Hematopoietic multipotent progenitor cell treated with erythropoietin and hydrocortisone succinate and interleukin-3 and kit ligand, for 15 days (in vitro differentiated cells): ENCODE data around the gene CPPED1.

Experiments used
- DNase-seq: peaks from one replicate; pipeline ENCODE4 v3.0.0-alpha.2; 2015; ENCODE audit warnings: low spot score

The CPPED1 gene

DNA sequence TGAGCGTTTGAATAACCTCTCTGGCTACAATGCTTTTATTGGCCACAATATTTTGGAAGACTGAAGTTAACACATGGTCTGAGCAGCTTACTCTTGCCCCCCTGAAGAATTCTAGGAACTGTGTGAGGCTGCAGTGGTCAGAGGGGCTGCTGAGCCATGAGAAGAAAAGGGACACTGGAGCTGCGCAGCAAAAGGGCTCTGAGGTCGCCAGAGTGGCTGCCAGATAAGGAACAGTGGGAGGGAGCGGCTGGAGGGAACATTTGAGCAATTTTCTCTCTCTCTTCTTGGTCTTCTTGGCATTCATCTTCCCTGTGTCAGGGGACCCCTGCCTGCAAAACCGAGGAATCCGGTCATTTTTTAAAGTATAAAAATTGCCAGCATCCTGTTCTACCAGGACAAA is 66.1 kb downstream of the CPPED1 start:
- no peak for DNase-seq

DNA sequence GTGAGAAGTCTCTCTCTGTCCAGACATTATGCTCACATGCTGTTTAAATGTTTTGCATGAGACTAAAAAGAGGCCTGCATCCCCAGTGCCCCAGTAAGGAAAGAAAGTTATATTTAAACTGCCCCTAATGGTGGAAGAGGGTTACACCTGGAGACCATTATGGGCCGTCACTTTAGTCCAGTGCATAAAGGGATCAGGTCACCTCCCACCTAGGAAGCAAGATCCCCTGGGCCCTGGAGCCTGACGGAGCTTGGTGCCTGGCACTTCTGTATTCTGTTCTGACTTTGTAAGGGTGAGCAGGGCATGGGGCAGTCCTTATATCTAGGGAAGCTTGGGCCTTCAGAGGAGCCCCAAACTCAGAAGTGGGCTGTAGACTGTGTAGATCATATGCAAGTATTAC is 67.9 kb downstream of the CPPED1 start:
- DNase-seq, result no peak

DNA sequence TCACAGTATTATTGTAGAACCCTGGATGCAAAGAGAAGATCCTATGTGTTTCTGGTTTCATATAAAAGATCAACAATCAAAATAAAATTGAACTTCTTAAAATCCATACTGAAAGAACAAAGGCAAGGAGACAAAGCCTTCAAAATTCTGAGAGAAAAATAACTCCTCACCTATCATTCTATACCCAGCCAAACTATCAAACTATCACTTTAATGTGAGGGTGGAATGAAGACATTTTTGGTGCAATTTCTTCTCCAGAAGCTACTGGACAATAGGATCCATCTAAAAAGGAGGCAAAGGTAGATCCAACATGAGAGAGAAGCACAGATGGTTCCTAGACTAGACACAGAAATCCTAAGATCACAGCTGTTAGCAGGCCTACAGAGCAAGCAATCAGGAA is 71.1 kb downstream of the CPPED1 start:
- DNase-seq, result no peak

DNA sequence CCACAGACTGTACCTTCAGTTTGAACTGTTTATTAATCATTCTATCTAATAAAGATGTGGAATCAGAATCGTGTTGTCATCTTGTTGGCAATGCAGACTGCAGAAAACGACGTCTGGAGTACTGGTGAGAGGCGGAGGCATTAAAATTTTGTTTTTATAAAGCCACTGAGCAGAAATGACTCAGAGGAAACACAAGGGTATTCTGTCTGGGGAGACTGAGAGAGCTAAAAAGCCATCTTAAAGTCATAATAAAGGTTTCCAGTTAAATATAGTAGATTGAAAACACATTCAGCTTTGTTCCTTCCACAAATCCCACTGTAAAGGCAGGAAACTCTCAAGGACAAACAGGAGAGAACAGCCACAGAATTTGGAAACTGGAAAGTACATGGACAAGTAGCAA is 74.2 kb downstream of the CPPED1 start:
- DNase-seq, result no peak

DNA sequence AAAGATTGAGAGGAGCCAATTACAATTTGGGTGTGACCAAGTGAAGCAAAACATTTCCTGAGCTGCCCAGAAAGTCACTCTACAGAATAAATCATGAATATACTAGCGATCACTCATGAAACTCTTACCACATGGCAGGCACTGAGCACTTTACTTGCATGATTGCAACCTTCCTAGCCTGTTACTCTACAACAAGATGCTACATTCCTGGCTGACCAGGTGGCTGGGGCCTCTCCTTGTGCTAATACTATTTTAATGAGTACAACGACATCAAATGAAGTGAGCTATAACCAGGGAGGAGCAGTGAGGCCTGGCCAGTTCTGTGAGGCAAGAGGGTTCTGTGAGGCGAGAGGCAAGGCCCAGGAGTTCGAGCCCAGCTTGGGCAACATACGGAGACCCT is 75.2 kb downstream of the CPPED1 start:
- no peak for DNase-seq

- no peak for DNase-seq
These were observed 79.5 kb downstream of the CPPED1 start for GRCh38 chr16:12724226-12724625.

GRCh38 chr16:12723681-12724080 is 80.0 kb downstream of the CPPED1 start:
- DNase-seq, result no peak

DNA sequence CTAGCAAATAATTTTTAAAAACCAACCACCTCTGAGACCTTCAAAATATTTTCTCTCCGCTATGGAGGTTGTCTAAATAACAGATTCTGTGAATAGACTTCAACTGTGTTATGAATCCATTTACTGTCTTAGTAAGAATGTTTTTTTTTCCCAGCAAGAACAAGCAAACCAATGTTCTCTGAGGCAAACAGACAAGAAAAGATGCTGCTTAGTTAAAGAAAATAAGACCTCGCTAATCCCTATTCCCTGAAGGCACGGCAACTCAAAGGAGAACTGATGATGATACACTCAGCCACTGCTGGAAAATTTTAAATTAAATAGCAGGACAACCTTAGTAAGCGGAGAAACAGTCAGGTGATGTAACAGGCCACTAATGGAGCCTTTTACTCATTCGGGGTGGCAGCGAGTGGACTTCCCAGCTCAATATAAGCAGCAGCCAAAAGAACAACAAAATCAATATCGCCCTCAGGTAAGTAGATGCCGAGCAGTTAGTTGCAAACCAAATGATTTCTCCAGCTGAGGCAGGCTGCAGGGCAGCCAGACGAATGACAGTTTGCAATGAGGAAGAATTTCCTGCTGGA is 81.8 kb downstream of the CPPED1 start:
- DNase-seq, result no peak

DNA sequence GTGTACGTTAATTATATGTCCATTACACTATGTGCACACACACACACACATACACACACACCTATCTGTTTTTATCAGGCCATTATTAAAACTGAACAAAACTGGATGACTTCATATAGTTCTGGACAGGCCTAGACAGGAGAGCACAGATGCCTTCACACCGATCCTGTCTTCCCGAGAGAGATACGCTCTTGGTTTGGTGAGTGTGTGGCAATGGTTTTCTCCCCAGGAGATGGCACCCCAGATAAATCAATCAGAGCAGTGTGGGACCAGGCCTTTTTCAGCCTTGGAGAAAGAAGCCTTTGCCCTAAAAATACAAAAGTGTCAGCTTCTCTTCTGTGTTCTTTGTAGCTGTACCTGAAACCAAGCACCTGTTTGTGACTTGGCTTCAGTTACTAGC is 83.7 kb downstream of the CPPED1 start:
- DNase-seq, result no peak

DNA sequence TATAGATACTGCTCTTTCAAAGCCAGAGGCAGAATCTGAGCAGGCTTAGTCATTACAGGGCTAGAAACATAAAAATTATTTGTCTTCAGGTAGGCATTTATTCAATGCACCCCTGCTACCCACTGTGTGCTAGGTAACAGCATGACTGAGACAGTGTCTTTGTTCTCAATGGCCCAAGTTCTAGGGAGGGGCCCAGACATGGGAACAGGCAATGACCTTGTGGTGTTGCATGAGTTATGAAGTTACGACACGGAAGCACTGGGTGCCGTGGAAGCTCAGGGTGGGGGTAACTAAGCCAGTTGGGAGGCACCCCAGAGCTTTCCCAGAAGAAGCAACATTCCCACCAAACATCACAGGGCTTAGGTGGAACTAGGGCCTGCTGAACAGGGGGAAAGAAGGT is 87.0 kb downstream of the CPPED1 start:
- DNase-seq, result no peak

- no peak for DNase-seq
These were observed 93.9 kb downstream of the CPPED1 start for GRCh38 chr16:12709807-12710206.

DNA sequence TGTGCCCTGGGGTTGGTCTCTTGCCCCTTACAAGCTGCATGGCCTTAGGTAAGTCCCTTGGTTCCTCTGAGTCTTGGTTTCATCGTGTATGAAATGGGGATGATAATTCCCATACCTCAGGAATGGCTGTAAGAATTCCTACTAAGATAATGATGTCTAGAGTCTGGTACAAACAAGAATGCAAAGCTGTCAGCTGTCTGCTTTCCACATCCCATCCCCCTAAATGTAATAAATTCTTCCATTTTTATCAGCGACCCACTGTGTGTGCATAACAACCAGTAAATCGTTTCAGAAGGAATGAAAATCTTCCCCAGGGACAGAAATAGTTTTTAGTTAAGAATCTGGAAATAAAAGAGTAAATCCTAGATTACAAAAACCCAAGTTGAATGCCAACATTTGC is 95.4 kb downstream of the CPPED1 start:
- no peak for DNase-seq

GRCh38 chr16:12706628-12707027 is 97.1 kb downstream of the CPPED1 start:
- DNase-seq, result no peak

GRCh38 chr16:12704492-12705111 is 99.1 kb downstream of the CPPED1 start:
- DNase-seq, result no peak

GRCh38 chr16:12703935-12704334 is 99.8 kb downstream of the CPPED1 start:
- DNase-seq, result no peak

GRCh38 chr16:12700161-12700560 is 103.5 kb downstream of the CPPED1 start:
- no peak for DNase-seq

GRCh38 chr16:12699161-12699560 is 104.5 kb downstream of the CPPED1 start:
- no peak for DNase-seq

- DNase-seq, result no peak
These were observed 106.2 kb downstream of the CPPED1 start for GRCh38 chr16:12697437-12697836.

DNA sequence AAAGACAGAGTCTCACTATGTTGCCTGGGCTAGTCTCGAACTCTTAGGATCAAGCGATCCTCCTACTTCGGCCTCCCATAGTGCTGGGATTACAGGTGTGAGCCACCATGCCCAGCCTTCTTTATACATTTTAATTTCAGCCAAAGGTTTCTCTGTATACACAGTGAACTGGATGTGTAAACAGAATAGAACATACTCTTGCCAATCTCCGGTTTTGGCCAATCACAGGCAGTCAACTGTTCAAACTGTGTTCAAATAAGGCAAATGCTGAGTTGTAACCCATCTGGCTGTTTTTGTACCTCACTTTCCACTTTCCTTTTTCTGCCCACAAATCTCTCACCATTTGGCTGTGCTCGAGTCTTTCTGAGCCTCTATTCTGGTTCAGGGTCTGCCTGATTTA is 108.2 kb downstream of the CPPED1 start:
- DNase-seq, result no peak

- DNase-seq, result no peak
These were observed 113.7 kb downstream of the CPPED1 start for GRCh38 chr16:12690024-12690423.

GRCh38 chr16:12688951-12689850 is 114.5 kb downstream of the CPPED1 start:
- no peak for DNase-seq

- DNase-seq, result no peak
These were observed 117.9 kb downstream of the CPPED1 start for GRCh38 chr16:12685806-12686205.

DNA sequence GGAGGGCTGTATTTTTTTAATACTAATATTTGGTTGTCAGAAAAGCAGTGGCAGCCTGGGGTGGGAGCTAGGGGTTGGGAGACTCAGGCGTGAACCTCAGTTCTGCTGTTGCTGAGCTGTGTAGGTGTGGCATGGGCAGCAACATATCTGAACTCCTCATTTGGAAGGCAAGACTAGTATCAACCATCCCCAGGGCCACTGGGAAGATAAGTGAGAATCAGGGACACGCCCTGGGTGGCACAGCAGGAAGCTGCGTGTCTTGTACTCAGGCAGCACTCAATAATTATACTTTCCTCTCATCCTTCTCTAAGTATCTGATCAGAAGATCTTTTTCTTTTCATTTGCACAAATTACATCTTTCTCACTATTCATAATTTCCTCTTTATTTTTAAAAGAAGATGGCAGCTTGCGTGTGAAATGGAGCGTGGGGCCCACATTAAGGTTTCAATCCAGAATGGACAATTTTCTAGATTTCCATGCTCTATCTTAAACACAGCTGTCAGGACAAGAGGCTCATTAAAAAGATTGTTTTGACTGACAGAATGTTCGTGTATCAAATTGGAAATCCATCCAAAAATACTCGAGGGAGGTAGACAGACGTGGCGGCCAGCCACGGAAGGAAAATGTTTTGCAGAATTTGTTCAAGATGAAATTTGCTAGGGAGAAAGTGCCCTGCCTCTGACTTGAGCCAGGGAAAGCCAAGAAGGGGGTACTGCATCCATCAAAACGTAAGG is 121.1 kb downstream of the CPPED1 start:
- peak; percentile 73 for DNase-seq
